Measurements from ENCODE around the gene OPRL1. TPM values are rescaled to one million over a fixed set of nuclear protein-coding genes. Genes with fewer than 3 reads are reported as not detected.

The OPRL1 gene
- total RNA-seq, 1 donor from 2014 or later, result 0.52 TPM

- Histone ChIP-seq H3K27me3 (ENCODE audit: control insufficient read depth in 3 of 3, insufficient read depth in 3 of 3, low read length in 3 of 3) (peaks cover 57 to 78% (median 78%) of the 10 kb centered on the region in 3 donors), H3K9me3 (ENCODE audit: control insufficient read depth in 3 of 3, low read length in 3 of 3) (no peaks in the 10 kb centered on the region), H3K4me3 (ENCODE audit: low read length in 3 of 3) (peak overlapping the region; percentile 1 to 58 (median 48))
Measured at GRCh38 chr20:64049878-64050260, 30.0 kb upstream of the OPRL1 start.

GRCh38 chr20:64050261-64051032 lies 29.4 kb upstream of the OPRL1 start:
- Histone ChIP-seq H3K27me3 (ENCODE audit: control insufficient read depth in 3 of 3, insufficient read depth in 3 of 3, low read length in 3 of 3) (peaks cover 52 to 76% (median 75%) of the 10 kb centered on the region in 3 donors), H3K4me1 (ENCODE audit: control insufficient read depth in 3 of 3, insufficient read depth in 3 of 3, low read length in 3 of 3) (peaks cover 0 to 18% (median 11%) of the 10 kb centered on the region in 3 donors), H3K9ac (ENCODE audit: low read depth in 1 of 3, low read length in 3 of 3) (peak overlapping the region; percentile 23 to 62 (median 57)), H3K9me3 (ENCODE audit: control insufficient read depth in 3 of 3, low read length in 3 of 3) (no peaks in the 10 kb centered on the region), H3K4me3 (ENCODE audit: low read length in 3 of 3) (peak overlapping the region; percentile 1 to 58 (median 48)), H3K36me3 (ENCODE audit: control insufficient read depth in 3 of 3, insufficient read depth in 3 of 3, low read length in 3 of 3) (peaks cover 0 to 2% (median 0%) of the 10 kb centered on the region in 3 donors), H3K27ac (ENCODE audit: low read depth, low read length) (peak overlapping the region; percentile 70)

More at GRCh38 chr20:64049878-64050260, 30.0 kb upstream of the OPRL1 start:
- Histone ChIP-seq H3K4me1 (ENCODE audit: control insufficient read depth in 3 of 3, insufficient read depth in 3 of 3, low read length in 3 of 3) (peaks cover 0 to 14% (median 7%) of the 10 kb centered on the region in 3 donors), H3K27ac (ENCODE audit: low read depth, low read length) (peak overlapping the region; percentile 70), H3K36me3 (ENCODE audit: control insufficient read depth in 3 of 3, insufficient read depth in 3 of 3, low read length in 3 of 3) (peaks cover 0 to 2% (median 0%) of the 10 kb centered on the region in 3 donors), H3K9ac (ENCODE audit: low read depth in 1 of 3, low read length in 3 of 3) (peak overlapping the region in 2 of 3 donors; percentile 51 to 62)

GRCh38 chr20:64051033-64051452 lies 28.8 kb upstream of the OPRL1 start:
- peak overlapping the region in 2 of 3 donors; percentile 23 to 57 for H3K9ac ChIP-seq (ENCODE audit: low read depth in 1 of 3, low read length in 3 of 3)
- H3K4me1 ChIP-seq (ENCODE audit: control insufficient read depth in 3 of 3, insufficient read depth in 3 of 3, low read length in 3 of 3), result peaks cover 0 to 20% (median 12%) of the 10 kb centered on the region in 3 donors
- H3K4me3 ChIP-seq (ENCODE audit: low read length in 3 of 3), result no peak overlapping the region
- peaks cover 48 to 75% (median 74%) of the 10 kb centered on the region in 3 donors for H3K27me3 ChIP-seq (ENCODE audit: control insufficient read depth in 3 of 3, insufficient read depth in 3 of 3, low read length in 3 of 3)
- peak overlapping the region; percentile 70 for H3K27ac ChIP-seq (ENCODE audit: low read depth, low read length)
- H3K9me3 ChIP-seq (ENCODE audit: control insufficient read depth in 3 of 3, low read length in 3 of 3), result no peaks in the 10 kb centered on the region
- peaks cover 0 to 2% (median 0%) of the 10 kb centered on the region in 3 donors for H3K36me3 ChIP-seq (ENCODE audit: control insufficient read depth in 3 of 3, insufficient read depth in 3 of 3, low read length in 3 of 3)

- peaks cover 0 to 2% (median 0%) of the 10 kb centered on the region in 3 donors for H3K36me3 ChIP-seq (ENCODE audit: control insufficient read depth in 3 of 3, insufficient read depth in 3 of 3, low read length in 3 of 3)
- peak overlapping the region; percentile 70 for H3K27ac ChIP-seq (ENCODE audit: low read depth, low read length)
- H3K9me3 ChIP-seq (ENCODE audit: control insufficient read depth in 3 of 3, low read length in 3 of 3), result no peaks in the 10 kb centered on the region
- peak overlapping the region in 2 of 3 donors; percentile 25 to 57 for H3K9ac ChIP-seq (ENCODE audit: low read depth in 1 of 3, low read length in 3 of 3)
- peaks cover 43 to 74% (median 67%) of the 10 kb centered on the region in 3 donors for H3K27me3 ChIP-seq (ENCODE audit: control insufficient read depth in 3 of 3, insufficient read depth in 3 of 3, low read length in 3 of 3)
- peaks cover 0 to 20% (median 12%) of the 10 kb centered on the region in 3 donors for H3K4me1 ChIP-seq (ENCODE audit: control insufficient read depth in 3 of 3, insufficient read depth in 3 of 3, low read length in 3 of 3)
- H3K4me3 ChIP-seq (ENCODE audit: low read length in 3 of 3), result no peak overlapping the region
Measured at GRCh38 chr20:64051561-64052325, 28.1 kb upstream of the OPRL1 start.

GRCh38 chr20:64052326-64052722 lies 27.6 kb upstream of the OPRL1 start:
- H3K9ac ChIP-seq (ENCODE audit: low read depth in 1 of 3, low read length in 3 of 3), result peak overlapping the region in 1 of 3 donors; percentile 25
- H3K27me3 ChIP-seq (ENCODE audit: control insufficient read depth in 3 of 3, insufficient read depth in 3 of 3, low read length in 3 of 3), result peaks cover 40 to 73% (median 67%) of the 10 kb centered on the region in 3 donors
- H3K4me3 ChIP-seq (ENCODE audit: low read length in 3 of 3), result no peak overlapping the region

GRCh38 chr20:64052987-64053840 lies 26.7 kb upstream of the OPRL1 start:
- Histone ChIP-seq H3K27ac (ENCODE audit: low read depth, low read length) (peak overlapping the region; percentile 70), H3K9ac (ENCODE audit: low read depth in 1 of 3, low read length in 3 of 3) (peak overlapping the region in 1 of 3 donors; percentile 62), H3K9me3 (ENCODE audit: control insufficient read depth in 3 of 3, low read length in 3 of 3) (no peaks in the 10 kb centered on the region), H3K4me1 (ENCODE audit: control insufficient read depth in 3 of 3, insufficient read depth in 3 of 3, low read length in 3 of 3) (peaks cover 2 to 25% (median 18%) of the 10 kb centered on the region in 3 donors), H3K27me3 (ENCODE audit: control insufficient read depth in 3 of 3, insufficient read depth in 3 of 3, low read length in 3 of 3) (peaks cover 39 to 75% (median 60%) of the 10 kb centered on the region in 3 donors), H3K4me3 (ENCODE audit: low read length in 3 of 3) (peak overlapping the region in 2 of 3 donors; percentile 7 to 29), H3K36me3 (ENCODE audit: control insufficient read depth in 3 of 3, insufficient read depth in 3 of 3, low read length in 3 of 3) (no peaks in the 10 kb centered on the region)

More at GRCh38 chr20:64052326-64052722, 27.6 kb upstream of the OPRL1 start:
- Histone ChIP-seq H3K4me1 (ENCODE audit: control insufficient read depth in 3 of 3, insufficient read depth in 3 of 3, low read length in 3 of 3) (peaks cover 0 to 23% (median 14%) of the 10 kb centered on the region in 3 donors), H3K36me3 (ENCODE audit: control insufficient read depth in 3 of 3, insufficient read depth in 3 of 3, low read length in 3 of 3) (no peaks in the 10 kb centered on the region), H3K27ac (ENCODE audit: low read depth, low read length) (peak overlapping the region; percentile 70), H3K9me3 (ENCODE audit: control insufficient read depth in 3 of 3, low read length in 3 of 3) (no peaks in the 10 kb centered on the region)

GRCh38 chr20:64053841-64054661 lies 25.8 kb upstream of the OPRL1 start:
- peak overlapping the region in 1 of 3 donors; percentile 13 for H3K4me3 ChIP-seq (ENCODE audit: low read length in 3 of 3)
- peak overlapping the region; percentile 70 for H3K27ac ChIP-seq (ENCODE audit: low read depth, low read length)
- H3K4me1 ChIP-seq (ENCODE audit: control insufficient read depth in 3 of 3, insufficient read depth in 3 of 3, low read length in 3 of 3), result peaks cover 2 to 26% (median 18%) of the 10 kb centered on the region in 3 donors
- peaks cover 36 to 70% (median 60%) of the 10 kb centered on the region in 3 donors for H3K27me3 ChIP-seq (ENCODE audit: control insufficient read depth in 3 of 3, insufficient read depth in 3 of 3, low read length in 3 of 3)
- no peaks in the 10 kb centered on the region for H3K36me3 ChIP-seq (ENCODE audit: control insufficient read depth in 3 of 3, insufficient read depth in 3 of 3, low read length in 3 of 3)
- H3K9ac ChIP-seq (ENCODE audit: low read depth in 1 of 3, low read length in 3 of 3), result peak overlapping the region in 1 of 3 donors; percentile 62
- H3K9me3 ChIP-seq (ENCODE audit: control insufficient read depth in 3 of 3, low read length in 3 of 3), result no peaks in the 10 kb centered on the region

- peak overlapping the region; percentile 76 for H3K27ac ChIP-seq (ENCODE audit: low read depth, low read length)
- H3K27me3 ChIP-seq (ENCODE audit: control insufficient read depth in 3 of 3, insufficient read depth in 3 of 3, low read length in 3 of 3), result peaks cover 28 to 62% (median 52%) of the 10 kb centered on the region in 3 donors
- H3K4me3 ChIP-seq (ENCODE audit: low read length in 3 of 3), result no peak overlapping the region
- H3K36me3 ChIP-seq (ENCODE audit: control insufficient read depth in 3 of 3, insufficient read depth in 3 of 3, low read length in 3 of 3), result no peaks in the 10 kb centered on the region
- H3K4me1 ChIP-seq (ENCODE audit: control insufficient read depth in 3 of 3, insufficient read depth in 3 of 3, low read length in 3 of 3), result peaks cover 2 to 22% (median 18%) of the 10 kb centered on the region in 3 donors
- H3K9me3 ChIP-seq (ENCODE audit: control insufficient read depth in 3 of 3, low read length in 3 of 3), result no peaks in the 10 kb centered on the region
- H3K9ac ChIP-seq (ENCODE audit: low read depth in 1 of 3, low read length in 3 of 3), result peak overlapping the region in 1 of 3 donors; percentile 45
Measured at GRCh38 chr20:64055396-64055892, 24.4 kb upstream of the OPRL1 start.

Measured in skeletal muscle tissue (tissue), 4 donors.